Activated CD8-positive, alpha-beta T cell treated with anti-CD3 and anti-CD28 coated beads for 36 hours (primary cell): ENCODE data around the gene TRAK1. TPM values are rescaled to one million over a fixed set of nuclear protein-coding genes. Genes with fewer than 3 reads are reported as not detected.

Experiments used
- ATAC-seq: fragments of 200-7000 bp; cut with Tn5 transposase; one replicate; pipeline ENCODE4 v1.10.0; 2021; ENCODE audit warnings: mild to moderate bottlenecking, moderate library complexity
- CTCF ChIA-PET: fragments of 350-600 bp; sonication (Branson Sonifier 250); formaldehyde crosslinking; loops from one replicate; lab custom pipeline; 2021; ENCODE audit warnings: antibody characterized with exemption; lab: Charles Lee
- POLR2A ChIA-PET: fragments of 350-600 bp; sonication (Branson Sonifier 250); formaldehyde crosslinking; loops from one replicate; lab custom pipeline; 2021; ENCODE audit warnings: antibody characterized with exemption; lab: Charles Lee
- DNase-seq: peaks from one replicate; pipeline ENCODE4 v3.0.0-alpha.2; 2020
- H3K27ac Mint-ChIP-seq: one replicate; pipeline ENCODE4 v1.8.0; 2021; ENCODE audit warnings: mild to moderate bottlenecking, mixed read lengths
- H3K27me3 Mint-ChIP-seq: one replicate; pipeline ENCODE4 v1.8.0; 2021; ENCODE audit warnings: mixed read lengths
- H3K36me3 Mint-ChIP-seq: one replicate; pipeline ENCODE4 v1.8.0; 2021; ENCODE audit warnings: low read depth, mixed read lengths
- H3K4me1 Mint-ChIP-seq: one replicate; pipeline ENCODE4 v1.8.0; 2021; ENCODE audit warnings: low read depth, mixed read lengths
- H3K4me3 Mint-ChIP-seq: one replicate; pipeline ENCODE4 v1.8.0; 2021; ENCODE audit warnings: mild to moderate bottlenecking, moderate library complexity, mixed read lengths
- H3K9me3 Mint-ChIP-seq: one replicate; pipeline ENCODE4 v1.8.0; 2021; ENCODE audit warnings: mixed read lengths
- intact Hi-C: fragments of 100-400 bp; cut with micrococcal nuclease; formaldehyde crosslinking; loops from one replicate; pipeline ENCODE4 v1.10.0; 2022
- total RNA-seq, 2 experiments: library from RNA; stranded (reverse); gene quantifications; one replicate each; pipeline ENCODE4 v1.2.3, GENCODE V29; 2021
- TF ChIP-seq, protein P1 (sequence below): fragments of 200-600 bp; IDR thresholded peaks from one replicate; pipeline ENCODE4 v1.8.0; 2022; ENCODE audit warnings: antibody characterized with exemption, mild to moderate bottlenecking

Gene TRAK1
- total RNA-seq, 2 experiments from 2014 or later = 24.1 to 24.3 TPM

GRCh38 chr3:42149975-42150374 is 58.8 kb downstream of the TRAK1 start:
- H3K4me3 Mint-ChIP-seq = no peak overlapping the region
- CTCF ChIA-PET = no interaction called here

DNA sequence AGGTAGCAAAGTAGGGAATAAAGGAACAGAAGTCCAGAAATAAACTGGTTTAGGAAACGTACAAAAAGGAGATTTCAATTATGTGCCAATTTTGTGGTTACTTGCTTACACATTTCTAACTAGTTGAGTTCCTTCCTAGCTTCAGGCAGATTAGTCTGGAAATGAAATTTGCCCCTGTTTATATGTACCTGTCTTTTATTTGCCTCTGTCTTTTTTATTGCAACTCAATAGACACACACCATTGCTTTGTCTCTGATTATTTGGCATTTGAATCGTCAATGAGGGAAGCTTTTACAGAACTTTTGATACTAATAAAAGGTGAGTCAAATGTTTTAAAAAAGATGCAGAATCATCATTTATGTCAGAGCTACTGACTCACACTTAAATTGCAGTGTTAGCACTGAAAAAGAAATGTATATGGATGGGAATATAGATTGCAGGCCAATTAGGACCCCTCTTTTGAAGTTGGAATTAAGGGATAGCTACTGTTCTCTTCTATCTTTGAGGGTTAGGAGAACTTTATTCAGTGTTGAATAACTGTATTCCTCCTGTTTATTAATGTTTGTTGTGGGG is 60.5 kb downstream of the TRAK1 start:
- Mint-ChIP-seq H3K36me3 (no peaks in the 10 kb centered on the region), H3K4me1 (peaks cover 26% of the 10 kb centered on the region), H3K27ac (no peak overlapping the region), H3K27me3 (no peaks in the 10 kb centered on the region), H3K4me3 (no peak overlapping the region), H3K9me3 (no peaks in the 10 kb centered on the region)
- ChIA-PET CTCF (interaction anchor here (1.3 kb wide), 1 partner anchor 40 kb away, joined by 6 read pairs; no protein-coding TSS in a partner anchor), POLR2A (interaction anchor here (0.9 kb wide), 1 partner anchor 8 kb away, joined by 3 read pairs; no protein-coding TSS in a partner anchor)
- intact Hi-C loops = no loop called here
- TF ChIP-seq, protein P1, sequence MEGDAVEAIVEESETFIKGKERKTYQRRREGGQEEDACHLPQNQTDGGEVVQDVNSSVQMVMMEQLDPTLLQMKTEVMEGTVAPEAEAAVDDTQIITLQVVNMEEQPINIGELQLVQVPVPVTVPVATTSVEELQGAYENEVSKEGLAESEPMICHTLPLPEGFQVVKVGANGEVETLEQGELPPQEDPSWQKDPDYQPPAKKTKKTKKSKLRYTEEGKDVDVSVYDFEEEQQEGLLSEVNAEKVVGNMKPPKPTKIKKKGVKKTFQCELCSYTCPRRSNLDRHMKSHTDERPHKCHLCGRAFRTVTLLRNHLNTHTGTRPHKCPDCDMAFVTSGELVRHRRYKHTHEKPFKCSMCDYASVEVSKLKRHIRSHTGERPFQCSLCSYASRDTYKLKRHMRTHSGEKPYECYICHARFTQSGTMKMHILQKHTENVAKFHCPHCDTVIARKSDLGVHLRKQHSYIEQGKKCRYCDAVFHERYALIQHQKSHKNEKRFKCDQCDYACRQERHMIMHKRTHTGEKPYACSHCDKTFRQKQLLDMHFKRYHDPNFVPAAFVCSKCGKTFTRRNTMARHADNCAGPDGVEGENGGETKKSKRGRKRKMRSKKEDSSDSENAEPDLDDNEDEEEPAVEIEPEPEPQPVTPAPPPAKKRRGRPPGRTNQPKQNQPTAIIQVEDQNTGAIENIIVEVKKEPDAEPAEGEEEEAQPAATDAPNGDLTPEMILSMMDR = no peak
- DNase-seq (no peak), ATAC-seq (no peak)

More at GRCh38 chr3:42149975-42150374, 58.8 kb downstream of the TRAK1 start:
- DNase-seq (no peak), ATAC-seq (no peak)
- H3K4me1 Mint-ChIP-seq = peaks cover 26% of the 10 kb centered on the region
- intact Hi-C loops = no loop called here
- POLR2A ChIA-PET = no interaction called here
- H3K27ac Mint-ChIP-seq = no peak overlapping the region
- H3K27me3 Mint-ChIP-seq = no peaks in the 10 kb centered on the region
- peaks cover 4% of the 10 kb centered on the region for H3K36me3 Mint-ChIP-seq
- TF ChIP-seq, protein P1 = no peak
- H3K9me3 Mint-ChIP-seq = no peaks in the 10 kb centered on the region

- Mint-ChIP-seq H3K4me3 (no peak overlapping the region), H3K9me3 (no peaks in the 10 kb centered on the region), H3K36me3 (no peaks in the 10 kb centered on the region), H3K4me1 (peaks cover 23% of the 10 kb centered on the region), H3K27me3 (no peaks in the 10 kb centered on the region), H3K27ac (no peak overlapping the region)
- ATAC-seq = no peak
- DNase-seq = no peak
- TF ChIP-seq, protein P1 = no peak
- POLR2A ChIA-PET = no interaction called here
- intact Hi-C loops = no loop called here
- CTCF ChIA-PET = interaction anchor here (1.3 kb wide), 1 partner anchor 39 kb away, joined by 6 read pairs; no protein-coding TSS in a partner anchor
Observed at GRCh38 chr3:42152193-42152592, 61.0 kb downstream of the TRAK1 start.

DNA sequence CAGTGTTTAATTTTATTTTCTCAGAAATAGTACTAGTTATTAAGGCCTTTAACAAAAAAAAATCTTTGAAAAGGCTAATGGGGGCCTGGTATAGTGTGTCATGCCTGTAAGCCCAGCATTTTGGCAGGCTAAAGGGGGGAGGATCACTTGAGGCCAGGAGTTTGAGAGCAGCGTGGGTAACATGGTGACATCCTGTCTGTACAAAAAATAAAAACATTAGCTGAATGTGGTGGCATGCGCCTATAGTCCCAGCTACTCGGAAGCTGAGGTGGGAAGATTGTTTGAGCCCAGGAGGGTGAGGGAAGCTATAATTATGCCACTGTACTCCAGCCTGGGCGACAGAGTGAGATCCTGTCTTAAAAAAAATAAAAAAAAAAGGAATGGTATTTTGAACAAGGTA is 61.9 kb downstream of the TRAK1 start:
- no peaks in the 10 kb centered on the region for H3K27me3 Mint-ChIP-seq
- ChIA-PET CTCF (no interaction called here), POLR2A (no interaction called here)
- intact Hi-C loops = no loop called here
- H3K4me3 Mint-ChIP-seq = no peak overlapping the region
- H3K4me1 Mint-ChIP-seq = peaks cover 21% of the 10 kb centered on the region
- no peaks in the 10 kb centered on the region for H3K36me3 Mint-ChIP-seq
- H3K27ac Mint-ChIP-seq = no peak overlapping the region
- DNase-seq (no peak), ATAC-seq (no peak)
- no peaks in the 10 kb centered on the region for H3K9me3 Mint-ChIP-seq
- TF ChIP-seq, protein P1 = no peak
